Rectal smooth muscle tissue (tissue), 1 donor: ENCODE measurements around the gene CAMKMT.

ENCODE experiments used
- H3K27ac ChIP-seq: one replicate; pipeline ENCODE4 v1.7.0; 2013; ENCODE audit warnings: low read depth, low read length, inconsistent platforms
- H3K27me3 ChIP-seq: one replicate; pipeline ENCODE4 v1.7.0; 2013; ENCODE audit warnings: low read length; ENCODE audit not compliant: control insufficient read depth, insufficient read depth
- H3K36me3 ChIP-seq: one replicate; pipeline ENCODE4 v1.7.0; 2013; ENCODE audit warnings: low read length; ENCODE audit not compliant: control insufficient read depth, insufficient read depth
- H3K4me1 ChIP-seq: one replicate; pipeline ENCODE4 v1.7.0; 2013; ENCODE audit warnings: low read length; ENCODE audit not compliant: control insufficient read depth, insufficient read depth
- H3K4me3 ChIP-seq: one replicate; pipeline ENCODE4 v1.7.0; 2013; ENCODE audit warnings: low read length
- H3K9ac ChIP-seq: one replicate; pipeline ENCODE4 v1.7.0; 2013; ENCODE audit warnings: low read length

Gene CAMKMT

DNA sequence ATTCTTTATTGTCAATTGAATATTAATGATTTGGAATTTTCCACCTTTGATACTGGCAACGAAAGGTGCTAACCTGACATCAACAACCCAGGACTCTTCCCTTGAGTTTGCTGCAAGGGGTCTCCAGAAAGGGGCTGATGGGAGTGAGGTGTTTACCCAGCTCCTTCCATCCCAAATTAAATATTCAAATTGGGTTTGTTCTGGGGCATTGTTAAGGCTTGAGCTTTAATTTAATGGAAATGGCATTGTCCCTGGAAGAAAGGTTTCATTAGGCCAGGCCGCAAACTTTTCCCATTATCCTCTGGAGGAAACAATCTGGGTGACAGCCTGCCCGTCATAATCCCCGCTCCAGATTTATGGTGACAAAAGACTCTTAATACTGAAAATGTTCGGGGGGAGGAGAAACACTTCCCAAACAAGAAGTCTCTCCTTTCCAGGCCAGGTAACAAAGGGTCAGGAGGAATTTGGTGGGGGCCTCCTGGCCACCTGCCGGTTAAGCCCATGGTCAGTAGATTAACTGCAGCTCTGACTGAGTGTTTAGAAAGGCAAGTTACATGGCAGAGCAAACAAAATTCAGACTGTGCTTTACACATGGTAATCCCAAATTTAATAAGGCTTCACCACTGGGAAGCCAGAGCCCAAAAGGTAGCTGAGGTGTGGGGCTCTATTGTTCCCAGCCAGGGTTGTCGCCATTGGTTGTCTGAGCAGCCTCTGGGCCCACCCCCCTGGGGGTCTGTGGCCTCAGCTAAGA is 428.4 kb downstream of the CAMKMT start:
- Histone ChIP-seq H3K4me1 (no peaks in the 10 kb centered on the region), H3K9ac (no peak overlapping the region), H3K27ac (no peak overlapping the region), H3K36me3 (no peaks in the 10 kb centered on the region), H3K4me3 (no peak overlapping the region), H3K27me3 (no peaks in the 10 kb centered on the region)

DNA sequence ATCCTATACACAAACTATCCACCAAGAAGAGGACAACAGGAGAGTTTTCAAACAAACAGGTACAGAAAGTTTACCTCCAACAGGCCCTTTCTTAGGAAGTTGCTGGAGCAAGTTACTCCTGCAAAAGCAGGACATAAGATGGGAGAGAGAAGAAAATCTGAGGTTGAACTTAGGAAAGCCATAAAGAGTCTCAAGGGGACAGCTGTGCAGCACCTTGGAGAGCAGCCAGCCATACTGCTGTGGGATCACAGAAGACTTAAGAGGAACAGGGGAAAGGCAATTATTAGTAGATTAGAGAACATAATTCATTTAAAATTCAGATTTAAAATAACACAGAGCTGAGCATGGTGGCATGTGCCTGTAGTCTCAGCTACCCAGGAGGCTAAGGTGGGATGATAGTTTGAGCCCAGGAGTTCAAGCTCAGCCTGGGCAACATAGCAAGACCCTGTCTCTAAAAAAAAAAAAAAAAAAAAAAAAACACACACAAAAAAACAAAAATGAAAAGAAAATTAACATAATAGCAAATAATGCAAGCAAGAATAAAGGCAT is 431.6 kb downstream of the CAMKMT start:
- Histone ChIP-seq H3K27me3 (peaks cover under 1% of the 10 kb centered on the region), H3K9ac (no peak overlapping the region), H3K4me3 (no peak overlapping the region), H3K27ac (no peak overlapping the region), H3K4me1 (no peaks in the 10 kb centered on the region), H3K36me3 (no peaks in the 10 kb centered on the region)

DNA sequence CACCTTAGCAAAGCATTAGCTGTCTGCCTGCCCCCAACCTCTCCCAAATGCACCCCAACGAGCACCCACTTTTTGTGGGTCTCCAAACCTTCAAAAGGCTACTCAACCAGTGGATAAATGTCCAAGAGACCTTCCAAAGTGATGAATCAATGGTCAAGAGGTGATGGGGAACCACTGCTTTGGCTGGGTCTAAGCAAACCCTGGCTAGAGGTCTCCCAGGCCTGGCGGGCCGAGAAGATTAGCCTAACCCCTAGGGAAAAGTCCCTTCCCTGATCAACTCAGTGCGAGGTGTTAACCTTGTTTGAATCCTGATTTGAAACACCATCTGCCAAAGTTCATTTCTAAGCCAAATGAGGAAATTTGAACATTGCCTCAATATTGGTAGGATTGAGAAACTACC is 435.0 kb downstream of the CAMKMT start:
- no peaks in the 10 kb centered on the region for H3K36me3 ChIP-seq
- no peak overlapping the region for H3K4me3 ChIP-seq
- no peaks in the 10 kb centered on the region for H3K4me1 ChIP-seq
- no peak overlapping the region for H3K27ac ChIP-seq
- H3K9ac ChIP-seq = no peak overlapping the region
- H3K27me3 ChIP-seq = peaks cover 10% of the 10 kb centered on the region

DNA sequence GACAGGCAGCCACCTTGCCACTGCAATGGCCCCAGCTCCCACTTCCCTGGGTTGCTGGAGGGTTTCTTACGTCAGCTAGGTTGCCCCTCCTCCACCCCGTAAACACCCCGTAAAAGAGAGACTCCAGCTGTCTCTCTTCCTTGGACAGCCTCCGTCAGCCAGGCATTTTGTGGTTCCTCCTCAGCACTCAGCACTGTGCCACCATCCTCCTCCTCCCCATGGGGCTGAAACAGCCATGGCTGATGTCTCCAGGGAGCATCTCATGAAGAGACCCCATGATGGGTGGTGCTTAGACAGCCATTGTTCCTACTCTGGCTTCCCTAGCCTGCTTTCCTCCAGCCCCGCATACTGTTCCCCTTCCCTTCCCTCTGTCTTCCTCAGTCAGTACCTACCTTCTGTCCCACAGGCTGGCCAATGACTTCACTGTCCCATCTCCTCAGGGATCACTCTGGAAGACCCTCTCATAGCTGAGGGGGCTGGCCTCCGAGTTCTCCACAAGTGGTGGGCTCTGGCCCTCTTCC is 436.5 kb downstream of the CAMKMT start:
- H3K27ac ChIP-seq = no peak overlapping the region
- H3K27me3 ChIP-seq = peaks cover 19% of the 10 kb centered on the region
- no peak overlapping the region for H3K4me3 ChIP-seq
- H3K36me3 ChIP-seq = no peaks in the 10 kb centered on the region
- no peak overlapping the region for H3K9ac ChIP-seq
- no peaks in the 10 kb centered on the region for H3K4me1 ChIP-seq

DNA sequence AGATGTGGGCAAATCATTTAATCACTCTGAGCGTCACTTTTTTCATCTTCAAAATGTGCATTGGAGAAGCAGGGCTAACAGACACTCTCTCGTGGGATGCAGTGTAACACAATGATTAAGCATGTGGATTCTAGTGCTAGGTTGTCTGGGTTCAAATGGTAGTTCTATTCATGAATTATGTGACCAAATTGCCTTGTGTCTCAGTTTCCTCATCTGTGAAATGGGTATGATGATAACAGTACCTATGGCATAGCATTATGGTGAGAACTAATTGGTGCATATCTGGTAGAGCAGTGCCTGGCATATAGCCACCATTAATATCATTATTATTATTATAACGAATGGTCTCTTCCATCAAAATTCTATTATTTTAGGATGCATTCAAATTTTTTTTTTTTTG is 437.4 kb downstream of the CAMKMT start:
- no peak overlapping the region for H3K27ac ChIP-seq
- H3K36me3 ChIP-seq = no peaks in the 10 kb centered on the region
- H3K4me1 ChIP-seq = no peaks in the 10 kb centered on the region
- H3K27me3 ChIP-seq = peaks cover 19% of the 10 kb centered on the region
- H3K9ac ChIP-seq = no peak overlapping the region
- H3K4me3 ChIP-seq = no peak overlapping the region

DNA sequence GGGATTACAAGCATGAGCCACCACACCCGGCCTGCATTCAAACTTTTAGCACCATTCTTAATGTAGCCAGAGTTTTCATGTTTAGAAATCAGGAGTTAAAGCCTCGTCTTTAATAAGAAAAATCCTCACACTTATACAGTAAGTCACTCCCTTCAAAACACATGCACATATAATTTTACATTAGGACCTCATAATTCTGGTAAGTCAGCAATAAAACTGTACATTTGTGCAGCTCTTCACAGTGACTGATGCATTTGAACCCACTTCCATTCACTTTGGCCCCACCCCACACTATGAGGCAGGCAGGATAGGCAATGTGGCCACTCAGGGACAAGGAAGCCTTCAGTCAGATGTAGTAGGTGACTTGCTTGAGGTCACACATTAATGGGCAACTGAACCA is 438.0 kb downstream of the CAMKMT start:
- Histone ChIP-seq H3K4me1 (no peaks in the 10 kb centered on the region), H3K9ac (no peak overlapping the region), H3K4me3 (no peak overlapping the region), H3K36me3 (no peaks in the 10 kb centered on the region), H3K27ac (no peak overlapping the region), H3K27me3 (peaks cover 19% of the 10 kb centered on the region)

DNA sequence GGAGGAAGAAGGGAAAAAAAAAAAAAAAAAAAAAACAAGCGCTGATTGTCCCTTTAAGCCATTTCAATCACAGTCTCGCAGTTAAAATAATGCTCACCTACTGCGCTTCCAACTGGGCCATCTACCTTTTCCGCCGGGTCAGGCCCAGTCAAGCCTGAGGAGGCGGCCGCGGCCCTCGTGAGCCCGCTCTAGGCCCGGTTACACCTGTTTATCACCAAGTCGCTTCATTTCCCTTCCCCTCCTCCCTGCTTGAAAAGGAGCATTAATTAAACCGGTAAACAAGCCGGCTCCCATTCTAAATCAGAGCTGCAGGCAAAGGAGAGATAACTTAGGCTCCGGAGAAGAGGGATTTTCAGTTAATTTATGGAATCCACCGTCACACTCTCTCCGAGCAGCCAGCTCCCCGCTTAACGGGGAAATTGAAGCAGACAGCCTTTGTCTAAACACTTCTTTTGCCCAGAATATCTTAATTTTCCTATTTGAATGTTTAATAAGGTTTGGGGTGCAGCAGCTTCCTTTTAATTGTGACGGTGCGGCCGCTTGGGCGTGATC is 439.6 kb downstream of the CAMKMT start:
- Histone ChIP-seq H3K4me3 (no peak overlapping the region), H3K27me3 (peaks cover 26% of the 10 kb centered on the region)

DNA sequence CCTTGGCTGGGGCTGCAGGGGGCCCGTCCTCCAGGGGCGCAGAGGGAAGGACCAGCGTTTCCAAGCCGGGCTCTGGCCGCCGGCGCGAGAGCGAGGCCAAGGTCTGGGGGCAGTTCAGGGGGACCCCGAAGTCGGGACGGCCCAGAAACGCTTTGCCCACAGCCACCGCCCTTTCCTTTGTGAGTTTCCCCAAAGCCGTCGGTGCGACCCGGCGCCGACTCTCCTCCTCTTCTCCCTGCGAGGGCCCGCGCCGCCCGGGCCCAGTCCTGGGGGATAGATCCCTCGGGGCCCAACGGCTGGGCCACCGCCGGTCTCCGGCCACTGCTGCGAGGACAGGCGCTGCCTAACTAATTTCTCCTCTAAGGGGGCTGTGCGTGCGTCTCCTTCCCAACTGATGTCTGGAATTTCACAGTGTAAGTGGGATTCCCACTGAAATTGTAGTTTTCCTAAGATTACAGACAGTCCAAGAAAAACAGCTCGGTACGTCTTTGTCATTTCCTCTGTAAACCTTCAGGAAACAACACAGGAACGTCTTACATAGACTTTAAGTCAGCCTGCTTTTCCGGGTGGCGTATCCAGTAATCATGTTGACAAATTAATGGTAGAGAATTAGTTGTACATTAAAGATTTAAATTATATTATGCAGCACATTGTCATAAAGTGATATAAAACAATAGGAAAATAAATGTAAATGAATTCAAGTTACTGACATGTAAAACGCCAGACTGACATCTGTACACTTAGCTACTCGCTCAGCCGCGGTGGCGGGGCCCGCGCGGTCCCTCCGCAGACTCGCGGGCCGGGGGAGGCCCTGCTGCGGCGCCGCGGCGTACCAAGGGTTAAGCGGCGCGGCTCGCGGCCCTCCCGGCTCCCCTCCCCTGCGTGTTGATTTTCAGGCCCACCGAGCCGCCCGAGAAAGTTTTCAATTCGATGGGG is 440.4 kb downstream of the CAMKMT start:
- Histone ChIP-seq H3K9ac (no peak overlapping the region), H3K27ac (no peak overlapping the region), H3K27me3 (peaks cover 26% of the 10 kb centered on the region), H3K4me3 (no peak overlapping the region), H3K4me1 (no peaks in the 10 kb centered on the region), H3K36me3 (no peaks in the 10 kb centered on the region)

More for the DNA sequence above, 439.6 kb downstream of the CAMKMT start:
- H3K4me1 ChIP-seq = no peaks in the 10 kb centered on the region
- H3K9ac ChIP-seq = no peak overlapping the region
- H3K36me3 ChIP-seq = no peaks in the 10 kb centered on the region
- H3K27ac ChIP-seq = no peak overlapping the region

DNA sequence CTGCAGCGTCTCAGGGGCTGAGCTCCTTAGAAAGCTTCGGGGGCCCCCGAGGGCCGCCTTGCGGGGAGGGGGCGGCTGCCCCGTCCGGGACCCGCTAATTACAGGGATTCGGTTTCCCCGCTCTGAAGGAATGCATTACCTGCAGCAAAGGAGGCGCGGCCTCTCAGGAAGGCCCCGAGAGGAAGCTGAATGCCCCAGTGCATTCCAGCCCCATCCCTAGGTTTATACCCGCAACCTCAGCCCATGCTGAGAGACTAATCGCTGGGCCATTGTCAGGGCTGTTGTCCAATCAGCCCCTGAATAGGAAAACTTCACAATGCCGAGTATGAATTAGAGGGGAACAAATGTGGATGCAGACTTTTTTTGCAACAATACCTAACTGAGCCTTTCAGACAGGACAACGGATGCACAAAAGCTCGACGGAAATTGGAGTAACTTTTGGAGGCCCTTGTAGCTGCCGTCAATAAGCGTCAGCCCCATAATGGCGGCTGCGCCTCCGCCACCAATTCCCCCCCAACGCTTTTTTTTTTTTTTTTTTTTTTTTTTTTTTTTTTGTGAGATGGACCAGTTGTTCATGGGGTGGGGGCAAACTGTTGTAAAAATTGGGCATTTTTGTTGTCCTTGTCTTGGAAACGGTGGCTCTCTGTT is 441.2 kb downstream of the CAMKMT start:
- H3K27me3 ChIP-seq = peaks cover 26% of the 10 kb centered on the region
- H3K27ac ChIP-seq = no peak overlapping the region
- H3K36me3 ChIP-seq = no peaks in the 10 kb centered on the region
- no peaks in the 10 kb centered on the region for H3K4me1 ChIP-seq
- no peak overlapping the region for H3K9ac ChIP-seq
- no peak overlapping the region for H3K4me3 ChIP-seq

DNA sequence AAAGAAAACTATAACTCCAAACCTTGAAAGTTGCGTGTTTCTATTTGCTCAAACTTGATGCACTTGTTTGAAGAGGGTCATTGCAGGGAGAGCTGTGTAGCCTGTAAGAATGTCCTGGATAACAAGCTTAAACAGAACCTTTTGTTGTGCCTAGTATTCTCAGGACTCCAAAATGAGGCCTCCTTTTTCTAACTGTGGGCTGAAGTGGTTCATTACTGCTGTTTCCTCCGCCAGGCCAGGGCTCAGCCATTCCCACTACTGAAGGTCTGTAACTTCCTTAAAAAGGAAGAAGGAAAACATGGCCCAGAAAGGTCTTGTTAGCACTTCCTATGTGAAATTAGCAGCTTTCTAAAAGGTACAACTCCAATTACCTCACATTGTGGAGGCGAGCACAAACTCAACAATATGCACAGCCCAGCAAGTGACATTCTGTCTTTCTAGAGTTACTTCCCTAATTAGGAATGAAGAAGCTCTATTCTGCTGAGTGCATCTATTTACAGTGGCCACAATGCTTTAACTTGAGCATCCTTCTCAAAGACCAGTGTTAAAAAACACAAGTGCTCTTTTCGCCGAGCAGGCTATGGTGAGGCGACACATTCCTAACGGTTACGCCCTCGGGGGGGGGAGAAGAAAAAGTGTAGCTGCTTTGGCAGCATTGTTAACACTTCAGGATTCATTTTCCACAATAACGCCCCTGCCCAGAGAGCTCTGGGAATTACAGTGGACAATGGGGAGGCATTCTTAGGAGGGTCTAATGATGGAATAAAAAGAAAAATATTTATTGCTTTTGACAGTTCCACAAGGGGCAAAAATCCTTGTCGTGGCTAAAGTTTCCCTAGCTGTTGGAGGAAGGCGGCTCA is 442.9 kb downstream of the CAMKMT start:
- no peak overlapping the region for H3K27ac ChIP-seq
- H3K36me3 ChIP-seq = no peaks in the 10 kb centered on the region
- peaks cover 24% of the 10 kb centered on the region for H3K27me3 ChIP-seq

More for the DNA sequence above, 442.9 kb downstream of the CAMKMT start:
- Histone ChIP-seq H3K4me3 (no peak overlapping the region), H3K9ac (no peak overlapping the region), H3K4me1 (no peaks in the 10 kb centered on the region)
